Measurements from ENCODE around the gene CAVIN3.
A peak's percentile ranks its signal among the peaks of the same experiment; 100 is the strongest.

CAVIN3 gene

GRCh38 chr11:6320411-6321155, at the start of gene CAVIN3:
Gene CAVIN3, minus strand, starts transcription at chr11:6320501. Its CDS starts 25 bp downstream, at chr11:6320476.
- DNase-seq, result peak in 11 of 42 donors; percentile 4 to 46 (median 22)
- intact Hi-C loops (cut with DNase I), result no loop called here

DNA sequence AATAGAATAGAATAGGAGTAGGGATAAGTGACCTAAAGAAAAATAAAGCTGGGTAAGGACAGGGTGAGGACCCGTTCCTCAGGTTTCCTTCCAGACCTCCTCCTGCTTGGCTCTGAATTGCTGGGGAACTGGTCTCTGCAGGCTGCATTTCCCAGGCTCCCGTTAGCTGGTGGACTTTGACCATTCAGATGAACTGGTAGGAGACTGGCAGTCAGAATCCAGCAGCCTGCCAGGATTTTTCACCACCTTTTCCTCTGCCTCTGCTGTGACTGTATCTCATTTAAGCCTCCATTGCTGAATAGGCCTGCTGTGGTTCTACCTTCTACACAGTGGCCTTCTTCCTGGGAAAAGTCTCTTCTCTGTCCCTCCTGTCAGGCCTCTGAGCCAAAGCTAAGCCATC, 45.4 kb upstream of the CAVIN3 start:
- DNase-seq, result no peak
- intact Hi-C loops (cut with DNase I), result no loop called here

- intact Hi-C loops (cut with DNase I), result no loop called here
- peak; percentile 65 to 90 (median 80) for DNase-seq
Observed at GRCh38 chr11:6362873-6363678, 42.8 kb upstream of the CAVIN3 start.

GRCh38 chr11:6362185-6362872, 42.0 kb upstream of the CAVIN3 start:
- DNase-seq, result no peak
- intact Hi-C loops (cut with DNase I), result no loop called here

- DNase-seq, result no peak
- intact Hi-C loops (cut with DNase I), result no loop called here
Observed at GRCh38 chr11:6360183-6360582, 39.9 kb upstream of the CAVIN3 start.

GRCh38 chr11:6357222-6357621, 36.9 kb upstream of the CAVIN3 start:
- intact Hi-C loops (cut with DNase I), result loop anchor here (10.0 kb wide), 2 partner anchors 102 to 332 kb away; partner anchors contain the start of gene CCKBR
- DNase-seq, result peak in 35 of 42 donors; percentile 7 to 82 (median 44)

GRCh38 chr11:6356503-6357055, 36.3 kb upstream of the CAVIN3 start:
- intact Hi-C loops (cut with DNase I), result loop anchor here (10.0 kb wide), 2 partner anchors 102 to 332 kb away; partner anchors contain the start of gene CCKBR
- DNase-seq, result no peak

GRCh38 chr11:6354651-6355485, 34.6 kb upstream of the CAVIN3 start:
- intact Hi-C loops (cut with DNase I), result loop anchor here (10.0 kb wide), 2 partner anchors 100 to 330 kb away; partner anchors contain the start of gene CCKBR

DNA sequence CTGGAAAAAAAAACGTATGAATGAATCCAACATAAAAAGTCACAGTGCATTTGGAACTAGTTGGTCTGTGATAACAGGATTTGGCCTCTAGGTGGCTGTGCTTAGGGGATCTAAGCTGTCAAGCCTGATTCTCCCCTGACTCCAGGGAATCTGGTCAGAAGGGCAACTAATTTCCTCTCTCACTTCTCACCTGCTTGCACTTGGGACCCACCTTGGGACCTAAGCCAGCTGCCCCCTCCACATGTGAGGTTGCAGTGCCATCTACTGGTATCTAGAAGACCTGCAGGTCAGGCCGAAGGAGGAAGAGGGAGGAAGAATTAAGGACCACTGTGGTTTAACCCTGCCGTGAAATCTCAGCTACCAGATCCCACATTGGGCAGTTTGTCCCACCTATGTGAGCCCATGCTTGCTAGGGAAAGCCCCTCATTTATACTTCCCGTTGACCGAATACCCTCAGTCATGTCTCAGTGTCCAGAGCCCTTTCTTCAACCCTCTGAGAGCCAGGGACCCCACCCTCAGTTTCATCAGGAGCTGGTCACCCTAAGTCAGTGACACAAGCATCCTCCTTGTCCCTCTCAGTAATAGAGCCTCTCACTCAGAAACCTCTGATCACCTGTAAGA, 33.2 kb upstream of the CAVIN3 start:
- intact Hi-C loops (cut with DNase I), result loop anchor here (10.0 kb wide), 2 partner anchors 99 to 329 kb away; partner anchors contain the start of gene CCKBR

More at GRCh38 chr11:6354651-6355485, 34.6 kb upstream of the CAVIN3 start:
- no peak for DNase-seq

GRCh38 chr11:6351782-6352382, 31.6 kb upstream of the CAVIN3 start:
- DNase-seq, result peak in 3 of 42 donors; percentile 22 to 38 (median 26)
- intact Hi-C loops (cut with DNase I), result loop anchor here (10.0 kb wide), 2 partner anchors 97 to 327 kb away; partner anchors contain the start of gene CCKBR

More for the DNA sequence above, 33.2 kb upstream of the CAVIN3 start:
- peak in 35 of 42 donors; percentile 12 to 72 (median 32) for DNase-seq

GRCh38 chr11:6350486-6350885, 30.2 kb upstream of the CAVIN3 start:
- intact Hi-C loops (cut with DNase I), result loop anchor here (10.0 kb wide), 2 partner anchors 96 to 326 kb away; partner anchors contain the start of gene CCKBR
- no peak for DNase-seq

- no peak for DNase-seq
- intact Hi-C loops (cut with DNase I), result loop anchor here (10.0 kb wide), 2 partner anchors 95 to 325 kb away; partner anchors contain the start of gene CCKBR
Observed at GRCh38 chr11:6350043-6350442, 29.7 kb upstream of the CAVIN3 start.

DNA sequence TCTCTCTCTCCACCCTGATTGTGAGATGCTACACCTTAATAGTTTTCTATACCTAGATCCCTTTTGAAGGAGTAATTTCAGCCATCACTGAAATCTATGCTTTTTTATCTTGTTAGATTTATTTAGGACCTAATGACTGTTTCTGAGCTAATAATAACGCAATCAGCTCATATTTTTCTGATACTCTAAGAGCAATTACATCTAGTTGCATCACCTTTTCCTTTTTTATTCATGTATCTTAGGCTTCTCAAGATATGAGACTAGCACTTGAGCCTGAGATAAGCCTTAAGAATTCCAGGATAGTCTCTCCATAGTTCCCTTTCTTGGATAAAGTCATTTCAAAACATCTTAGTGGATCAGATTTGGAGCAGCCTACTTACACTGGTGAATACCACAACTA, 25.1 kb upstream of the CAVIN3 start:
- DNase-seq, result no peak
- intact Hi-C loops (cut with DNase I), result no loop called here

GRCh38 chr11:6336293-6336692, 16.0 kb upstream of the CAVIN3 start:
- no peak for DNase-seq
- intact Hi-C loops (cut with DNase I), result no loop called here

DNA sequence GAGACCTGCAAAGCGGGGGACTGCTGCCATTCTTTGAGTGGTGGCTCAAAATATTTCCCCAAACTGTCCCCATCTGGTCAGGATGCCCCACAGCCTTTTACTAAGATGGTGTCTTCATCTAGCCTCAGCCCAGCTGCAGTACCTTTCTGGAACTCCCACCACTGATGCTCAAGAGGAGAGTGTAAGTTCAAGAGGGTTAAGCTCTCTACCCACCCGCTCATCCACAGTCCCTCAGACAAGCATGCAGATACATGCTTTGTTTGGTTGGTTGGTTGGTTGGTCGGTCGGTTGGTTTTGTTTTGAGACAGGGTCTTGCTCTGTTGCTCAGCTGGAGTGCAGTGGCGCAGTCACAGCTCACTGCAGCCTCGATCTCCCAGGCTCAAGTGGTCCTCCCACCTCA, 14.5 kb upstream of the CAVIN3 start:
- no peak for DNase-seq
- intact Hi-C loops (cut with DNase I), result no loop called here

- intact Hi-C loops (cut with DNase I), result no loop called here
- no peak for DNase-seq
Observed at GRCh38 chr11:6333095-6333494, 12.8 kb upstream of the CAVIN3 start.

- intact Hi-C loops (cut with DNase I), result no loop called here
- no peak for DNase-seq
Observed at GRCh38 chr11:6332066-6332465, 11.8 kb upstream of the CAVIN3 start.

All from head of caudate nucleus (tissue), 42 donors.